ENCODE results near the gene PLCXD3.

PLCXD3 gene

DNA sequence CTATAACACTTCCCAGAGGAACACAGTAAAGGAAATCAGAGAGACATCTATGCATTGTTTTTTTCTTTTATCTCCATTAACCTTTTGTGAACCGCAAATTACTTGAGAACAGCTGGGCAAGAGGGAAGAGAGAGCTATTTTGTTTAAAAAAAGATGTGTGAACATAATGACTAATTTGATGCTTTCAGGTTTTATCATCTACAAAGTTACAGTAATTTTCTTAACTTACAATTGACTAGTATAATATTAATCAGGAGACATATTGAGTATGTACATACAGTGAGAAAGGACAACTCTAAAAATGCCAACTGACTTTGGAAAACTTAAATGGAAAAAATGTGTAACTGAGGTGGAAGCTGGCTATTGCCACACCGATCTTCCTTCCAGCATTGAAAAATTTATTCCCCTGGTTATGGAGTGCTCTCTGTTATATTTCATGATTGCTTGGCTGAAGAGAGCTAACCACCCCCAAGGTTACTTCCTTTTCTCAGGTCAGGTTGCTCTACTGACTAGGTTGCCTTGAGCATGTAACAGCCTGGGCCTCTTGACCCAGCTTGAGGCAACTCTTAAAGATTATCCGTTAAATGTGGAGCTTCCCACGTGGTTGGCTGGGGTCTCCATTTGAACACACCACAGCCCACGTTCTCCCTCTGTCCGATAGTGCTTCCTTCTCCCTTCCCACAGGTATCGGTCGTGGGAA, 234.4 kb downstream of the PLCXD3 start:
- DNase-seq, result no peak

DNA sequence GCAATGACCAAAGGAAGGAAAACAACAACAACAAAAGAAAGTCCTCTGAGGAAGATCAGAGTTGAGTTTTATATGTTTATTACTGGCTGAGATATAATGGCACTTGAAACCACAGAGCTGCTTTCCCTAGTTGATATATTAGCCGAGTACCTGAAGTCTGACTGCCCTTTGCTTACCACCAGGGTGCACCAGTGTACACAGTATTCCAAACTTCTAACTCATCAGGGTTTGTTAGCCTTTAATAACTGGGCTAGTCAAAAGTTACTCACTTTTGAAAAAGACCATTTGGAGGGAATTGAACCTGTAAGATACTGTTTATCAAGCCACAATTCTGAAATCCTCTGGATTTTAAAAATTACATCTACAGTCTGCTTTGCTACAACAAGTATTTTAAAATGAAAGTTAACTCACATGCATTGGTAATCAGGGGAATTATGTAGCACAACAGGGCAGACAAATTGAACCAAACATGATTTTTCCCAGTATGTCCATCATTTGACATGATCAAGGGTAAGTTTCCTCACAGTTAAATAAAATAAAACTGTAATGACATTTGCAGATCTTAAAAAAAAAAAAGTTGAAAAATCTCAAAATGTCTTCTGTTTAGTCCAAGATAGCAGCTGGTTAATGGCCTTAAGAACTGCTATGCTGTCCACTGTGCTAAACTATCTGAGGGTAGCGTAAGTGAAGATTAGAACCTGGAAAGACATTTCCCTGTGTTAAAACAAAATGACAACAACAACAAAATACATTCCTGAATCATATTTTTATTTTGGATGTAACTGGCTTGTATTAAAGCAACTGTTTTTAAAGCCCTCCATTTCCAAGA, 239.8 kb downstream of the PLCXD3 start:
- no peak for DNase-seq

DNA sequence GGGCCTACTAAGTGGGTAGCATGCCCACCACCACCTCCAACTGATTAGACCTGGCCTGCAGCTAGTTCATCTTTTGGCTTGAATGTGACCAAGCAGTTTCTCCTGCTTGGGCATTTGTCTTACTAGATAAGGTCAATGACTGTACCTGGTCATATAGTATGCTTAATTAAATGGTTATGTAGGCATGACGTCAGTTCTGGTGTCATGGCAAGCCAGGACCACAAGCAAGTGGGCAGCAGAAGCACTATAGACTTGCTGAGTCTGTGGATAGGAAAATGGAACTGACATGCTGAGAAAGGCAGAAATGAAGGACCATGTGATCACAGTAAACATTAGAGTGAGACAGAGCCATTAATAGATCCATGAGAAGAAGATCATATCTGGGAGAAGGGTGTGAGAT, 241.5 kb downstream of the PLCXD3 start:
- DNase-seq, result no peak

DNA sequence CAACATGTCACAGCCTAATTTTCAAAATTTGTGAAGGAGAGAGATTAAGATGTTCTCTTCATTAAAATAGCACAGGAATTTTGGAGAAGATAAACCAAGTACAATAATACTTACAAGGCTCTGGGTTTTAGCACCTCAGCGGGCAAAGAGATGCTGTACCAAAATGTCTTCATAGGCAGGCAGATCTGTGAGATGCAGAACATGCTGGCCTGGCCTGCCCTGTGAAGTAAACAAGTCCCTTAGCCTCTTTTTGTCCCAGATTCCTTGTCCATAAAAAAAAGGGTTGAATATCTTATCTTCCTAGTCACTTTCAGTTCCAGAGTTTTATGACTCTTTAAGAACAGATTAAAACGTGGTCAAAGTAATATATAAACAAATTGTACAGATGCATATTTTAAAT, 244.0 kb downstream of the PLCXD3 start:
- DNase-seq, result no peak

DNA sequence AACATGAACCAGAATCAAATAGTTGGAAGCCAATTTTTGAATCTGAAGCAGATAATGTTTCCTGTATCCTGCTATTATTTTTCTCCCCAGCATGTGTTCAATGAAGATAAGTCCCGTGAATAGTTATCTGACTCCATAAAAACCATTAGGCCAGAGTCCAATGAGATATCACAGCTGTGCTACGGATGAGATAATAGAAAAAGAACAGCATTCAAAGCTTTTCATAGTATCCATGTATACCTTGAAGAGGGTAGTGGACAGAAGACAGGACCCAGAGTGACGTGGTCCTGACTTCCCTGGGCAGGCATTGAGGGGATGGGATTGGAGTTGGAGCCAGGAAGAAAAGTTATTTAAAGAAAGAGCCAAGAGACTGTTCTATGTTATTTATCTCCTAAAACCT, 246.4 kb downstream of the PLCXD3 start:
- DNase-seq, result no peak

DNA sequence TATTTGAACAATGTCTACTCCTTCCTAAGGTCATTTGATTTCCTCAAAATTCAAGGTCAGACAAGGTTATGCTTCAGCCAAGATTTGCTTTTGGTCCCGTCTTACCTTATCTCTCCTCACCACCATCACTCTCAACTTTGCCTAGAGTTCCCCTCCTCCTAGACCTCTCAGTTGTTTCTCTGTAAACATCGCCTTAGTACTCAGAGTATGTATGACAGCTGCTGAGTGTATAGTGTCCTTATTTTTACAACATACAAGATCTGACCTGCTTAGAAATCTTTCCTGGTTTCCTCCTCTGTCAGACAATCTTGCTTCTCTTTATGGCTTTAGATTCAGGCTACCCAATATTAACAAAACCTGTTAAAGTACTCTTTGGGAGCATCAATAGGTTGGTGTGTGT, 247.1 kb downstream of the PLCXD3 start:
- no peak for DNase-seq
